Nephron progenitor cell (in vitro differentiated cells): ENCODE results near the gene TCERG1L.
A peak's percentile ranks its signal among the peaks of the same experiment; 100 is the strongest.

Experiments
- DNase-seq: peaks from one replicate; pipeline ENCODE4 v3.0.0; 2021
- H3K27ac Mint-ChIP-seq: 2 replicates; pipeline ENCODE4 v1.8.0; 2021; ENCODE audit warnings: mild to moderate bottlenecking, moderate library complexity, mixed read lengths
- H3K27me3 Mint-ChIP-seq: 2 replicates; pipeline ENCODE4 v1.8.0; 2021; ENCODE audit warnings: mild to moderate bottlenecking, low read depth, mixed read lengths; ENCODE audit not compliant: poor library complexity
- H3K36me3 Mint-ChIP-seq: 2 replicates; pipeline ENCODE4 v1.8.0; 2021; ENCODE audit warnings: low read depth, mixed read lengths
- H3K4me1 Mint-ChIP-seq: 2 replicates; pipeline ENCODE4 v1.8.0; 2021; ENCODE audit warnings: mixed read lengths
- H3K4me3 Mint-ChIP-seq: 2 replicates; pipeline ENCODE4 v1.8.0; 2021; ENCODE audit warnings: mild to moderate bottlenecking, moderate library complexity, mixed read lengths
- H3K9me3 Mint-ChIP-seq: 2 replicates; pipeline ENCODE4 v1.8.0; 2021; ENCODE audit warnings: mild to moderate bottlenecking, moderate library complexity, mixed read lengths
- CTCF ChIP-seq: fragments of 200-600 bp; sonication (generic); IDR thresholded peaks from 2 replicates; pipeline ENCODE4 v1.5.0; 2021; ENCODE audit warnings: antibody characterized with exemption

Gene TCERG1L

GRCh38 chr10:131126321-131127137 is 185.0 kb downstream of the TCERG1L start:
- peaks cover 55% of the 10 kb centered on the region for H3K4me1 Mint-ChIP-seq
- TF ChIP-seq CTCF, result no peak
- H3K27ac Mint-ChIP-seq, result peak overlapping the region; percentile 13
- H3K27me3 Mint-ChIP-seq, result peaks cover 4% of the 10 kb centered on the region
- H3K4me3 Mint-ChIP-seq, result no peak overlapping the region
- no peaks in the 10 kb centered on the region for H3K36me3 Mint-ChIP-seq
- H3K9me3 Mint-ChIP-seq, result peaks cover 14% of the 10 kb centered on the region
- DNase-seq, result no peak

- no peak overlapping the region for H3K4me3 Mint-ChIP-seq
- no peak overlapping the region for H3K27ac Mint-ChIP-seq
- H3K27me3 Mint-ChIP-seq, result peaks cover 9% of the 10 kb centered on the region
Measured at GRCh38 chr10:131125511-131126225, 185.9 kb downstream of the TCERG1L start.

GRCh38 chr10:131124945-131125344 is 186.6 kb downstream of the TCERG1L start:
- H3K4me3 Mint-ChIP-seq, result no peak overlapping the region
- no peak overlapping the region for H3K27ac Mint-ChIP-seq
- H3K9me3 Mint-ChIP-seq, result peaks cover 6% of the 10 kb centered on the region
- no peak for DNase-seq
- peaks cover 43% of the 10 kb centered on the region for H3K4me1 Mint-ChIP-seq
- TF ChIP-seq CTCF, result no peak
- H3K36me3 Mint-ChIP-seq, result no peaks in the 10 kb centered on the region
- H3K27me3 Mint-ChIP-seq, result peaks cover 9% of the 10 kb centered on the region

More at GRCh38 chr10:131125511-131126225, 185.9 kb downstream of the TCERG1L start:
- no peak for TF ChIP-seq CTCF
- Mint-ChIP-seq H3K9me3 (peaks cover 10% of the 10 kb centered on the region), H3K4me1 (peaks cover 47% of the 10 kb centered on the region), H3K36me3 (no peaks in the 10 kb centered on the region)
- DNase-seq, result no peak

- Mint-ChIP-seq H3K27ac (no peak overlapping the region), H3K36me3 (no peaks in the 10 kb centered on the region), H3K27me3 (peaks cover 9% of the 10 kb centered on the region), H3K4me3 (no peak overlapping the region), H3K9me3 (peaks cover 6% of the 10 kb centered on the region), H3K4me1 (peaks cover 32% of the 10 kb centered on the region)
- no peak for DNase-seq
- TF ChIP-seq CTCF, result no peak
Measured at GRCh38 chr10:131123496-131123895, 188.0 kb downstream of the TCERG1L start.

GRCh38 chr10:131121511-131122035 is 189.9 kb downstream of the TCERG1L start:
- TF ChIP-seq CTCF, result no peak
- peaks cover 19% of the 10 kb centered on the region for H3K4me1 Mint-ChIP-seq
- H3K9me3 Mint-ChIP-seq, result peaks cover 6% of the 10 kb centered on the region
- no peak overlapping the region for H3K4me3 Mint-ChIP-seq
- no peaks in the 10 kb centered on the region for H3K36me3 Mint-ChIP-seq
- H3K27ac Mint-ChIP-seq, result no peak overlapping the region
- DNase-seq, result no peak
- H3K27me3 Mint-ChIP-seq, result peaks cover 9% of the 10 kb centered on the region
